Measurements from ENCODE around the gene L3MBTL4. TPM values are rescaled to one million over a fixed set of nuclear protein-coding genes. Genes with fewer than 3 reads are reported as not detected.
"Not testable (repeated sequence)": the region's sequence is repeated elsewhere in the genome, so short reads cannot be mapped to it uniquely, and the experiment has no call there.

Gene L3MBTL4
- total RNA-seq, 1 donor from 2014 or later, result 0.70 TPM

GRCh38 chr18:6211174-6211504 is 203.6 kb downstream of the L3MBTL4 start:
- intact Hi-C loops (cut with DNase I), result no loop called here
- no peak for DNase-seq (ENCODE audit: low spot score)

DNA sequence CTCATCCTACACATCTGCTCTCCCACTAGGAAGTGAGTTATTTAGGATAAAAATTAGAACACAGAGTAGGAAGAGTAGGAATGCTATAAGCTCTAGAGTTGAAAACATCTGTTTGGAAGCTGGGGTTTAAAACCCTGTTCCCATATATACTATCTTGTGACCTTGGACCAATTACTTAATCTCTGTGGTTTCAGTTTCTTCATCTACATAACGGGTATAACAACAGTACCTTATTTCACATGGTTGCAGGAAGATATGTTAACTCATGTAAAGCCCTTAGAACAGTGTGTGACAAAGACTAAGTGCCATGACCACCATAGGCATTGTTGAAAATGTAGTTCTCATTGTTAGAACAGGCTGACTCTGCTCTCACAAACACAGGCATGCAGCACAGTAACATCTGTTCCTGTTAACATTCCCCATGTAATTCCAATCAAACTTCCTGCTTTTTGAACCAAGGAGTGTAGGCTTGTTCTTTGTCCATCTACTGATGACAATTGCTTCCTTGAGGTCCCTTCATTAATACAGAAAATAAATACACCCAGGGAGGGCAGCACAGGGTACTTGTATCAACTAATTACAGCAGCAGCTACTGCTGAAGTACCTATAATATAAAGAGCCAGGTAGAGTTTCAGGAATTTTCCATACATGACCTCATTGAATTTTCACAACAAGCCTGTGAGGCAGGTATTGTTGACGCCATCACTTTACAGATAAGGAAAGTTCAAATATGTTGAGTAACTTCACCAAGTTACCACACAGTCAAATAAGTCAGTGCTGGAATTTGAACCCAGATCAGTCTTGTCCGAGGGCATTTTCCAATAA is 204.2 kb downstream of the L3MBTL4 start:
- no peak for DNase-seq (ENCODE audit: low spot score)
- intact Hi-C loops (cut with DNase I), result no loop called here

DNA sequence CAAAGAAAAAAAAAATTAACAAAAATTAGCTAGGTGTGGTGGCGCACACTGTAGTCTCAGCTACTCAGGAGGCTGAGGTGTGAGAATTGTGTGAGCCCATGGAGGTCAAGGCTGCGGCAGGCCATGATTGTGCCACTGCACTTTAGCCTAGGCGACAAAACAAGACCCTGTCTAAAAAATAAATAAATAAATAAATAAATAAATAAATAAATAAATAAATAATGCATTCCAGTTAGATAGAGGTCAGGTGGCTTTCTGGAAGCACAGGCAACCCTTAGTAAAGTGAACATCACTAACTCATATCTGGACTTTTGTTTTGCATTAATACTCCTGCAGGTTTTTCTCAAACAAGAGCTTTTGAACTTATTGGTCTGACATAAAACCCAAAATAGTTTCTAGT is 206.8 kb downstream of the L3MBTL4 start:
- DNase-seq (ENCODE audit: low spot score), result no peak
- intact Hi-C loops (cut with DNase I), result no loop called here

- intact Hi-C loops (cut with DNase I), result no loop called here
- no peak for DNase-seq (ENCODE audit: low spot score)
Measured at GRCh38 chr18:6207116-6207515, 207.6 kb downstream of the L3MBTL4 start.

DNA sequence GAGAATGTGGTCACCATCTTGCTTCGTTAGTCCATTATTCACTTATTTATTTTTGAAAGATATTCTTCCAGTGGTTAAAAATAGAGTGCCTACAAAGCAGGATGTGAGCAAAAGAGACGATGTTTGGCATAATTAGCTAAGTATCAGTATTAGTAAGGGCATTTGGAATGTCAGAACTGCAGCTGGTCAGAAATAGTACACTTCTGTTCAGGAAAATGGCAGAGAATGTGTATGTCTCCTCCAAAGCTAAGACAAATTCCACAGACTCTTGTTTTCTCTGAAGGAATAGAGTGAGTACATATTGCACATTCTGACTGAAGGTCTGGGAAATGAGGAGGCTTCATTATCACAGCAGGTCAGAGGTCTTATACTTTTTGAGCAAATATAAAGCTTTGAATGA is 209.0 kb downstream of the L3MBTL4 start:
- no peak for DNase-seq (ENCODE audit: low spot score)
- intact Hi-C loops (cut with DNase I), result no loop called here

GRCh38 chr18:6204476-6204875 is 210.2 kb downstream of the L3MBTL4 start:
- intact Hi-C loops (cut with DNase I), result no loop called here
- no peak for DNase-seq (ENCODE audit: low spot score)

DNA sequence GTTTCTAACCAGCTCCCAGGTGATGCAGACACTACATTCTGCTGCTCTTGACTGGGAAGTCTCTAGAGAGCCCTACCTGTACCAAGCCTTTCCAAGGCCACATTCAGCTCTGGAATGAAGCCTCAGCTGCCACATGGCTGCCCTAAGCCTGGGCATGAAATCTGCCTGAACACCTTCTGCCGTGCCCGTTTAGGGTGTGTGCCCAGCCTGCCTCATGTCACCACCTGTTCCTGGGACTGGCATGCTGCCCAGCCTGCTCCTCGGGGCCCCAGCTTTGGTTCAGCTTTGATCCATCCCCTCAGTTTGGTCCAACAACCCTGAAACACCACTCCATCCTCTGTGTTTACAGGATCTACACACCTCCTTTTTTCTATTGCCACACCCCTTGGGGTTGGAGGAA is 210.9 kb downstream of the L3MBTL4 start:
- intact Hi-C loops (cut with DNase I), result no loop called here
- DNase-seq (ENCODE audit: low spot score), result no peak

GRCh38 chr18:6202861-6203260 is 211.8 kb downstream of the L3MBTL4 start:
- intact Hi-C loops (cut with DNase I), result no loop called here
- DNase-seq (ENCODE audit: low spot score), result no peak

DNA sequence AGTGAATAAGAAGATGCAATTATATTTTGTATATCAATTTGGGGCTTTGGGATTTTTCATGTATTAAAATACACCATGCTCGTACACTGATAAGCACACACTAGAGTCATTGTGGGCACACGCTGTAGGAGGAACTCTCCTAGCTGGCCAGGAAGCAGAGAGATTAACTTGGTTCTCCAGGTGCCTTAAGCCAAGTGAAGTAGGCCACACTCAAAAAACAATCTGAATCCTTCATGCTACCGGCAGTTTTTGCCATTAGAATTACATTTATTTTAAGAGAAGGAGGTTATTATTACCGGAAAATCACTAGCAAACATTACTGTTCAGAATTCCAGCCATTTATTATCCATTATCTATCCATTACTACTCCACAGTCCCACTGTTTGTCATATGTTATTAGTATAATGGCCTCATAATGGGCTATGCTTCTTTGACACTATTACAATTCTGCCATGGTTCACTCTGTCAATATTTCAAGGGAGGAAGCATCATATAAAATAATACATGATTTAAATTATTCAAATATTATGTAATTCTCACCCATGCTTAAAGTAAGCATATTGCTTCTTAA is 214.4 kb downstream of the L3MBTL4 start:
- DNase-seq (ENCODE audit: low spot score), result no peak
- intact Hi-C loops (cut with DNase I), result no loop called here

GRCh38 chr18:6199777-6200176 is 214.9 kb downstream of the L3MBTL4 start:
- DNase-seq (ENCODE audit: low spot score), result no peak
- intact Hi-C loops (cut with DNase I), result no loop called here

GRCh38 chr18:6198585-6198984 is 216.1 kb downstream of the L3MBTL4 start:
- no peak for DNase-seq (ENCODE audit: low spot score)
- intact Hi-C loops (cut with DNase I), result no loop called here

DNA sequence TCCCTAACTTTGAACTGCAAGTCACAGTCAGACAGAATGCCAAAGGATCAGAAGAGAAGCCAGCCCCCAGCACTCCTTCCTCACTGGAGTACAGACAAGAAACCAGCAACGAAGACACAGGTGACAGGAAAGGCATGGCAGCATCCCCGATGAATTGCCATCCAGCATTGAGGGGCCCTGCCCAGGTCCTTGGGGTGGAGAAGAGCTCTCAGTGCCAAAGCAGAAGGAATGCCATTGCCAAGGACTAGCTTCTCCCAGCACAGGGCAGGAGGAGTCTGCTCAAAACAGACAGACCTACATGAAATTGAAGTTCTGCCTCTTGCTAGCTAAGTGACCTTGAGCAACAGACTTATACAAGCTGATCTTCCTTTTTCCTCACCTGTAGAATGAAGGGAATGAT is 220.1 kb downstream of the L3MBTL4 start:
- intact Hi-C loops (cut with DNase I), result no loop called here
- DNase-seq (ENCODE audit: low spot score), result no peak

GRCh38 chr18:6185782-6186181 is 228.9 kb downstream of the L3MBTL4 start:
- intact Hi-C loops (cut with DNase I); DNase-seq (ENCODE audit: low spot score): not testable (repeated sequence)

DNA sequence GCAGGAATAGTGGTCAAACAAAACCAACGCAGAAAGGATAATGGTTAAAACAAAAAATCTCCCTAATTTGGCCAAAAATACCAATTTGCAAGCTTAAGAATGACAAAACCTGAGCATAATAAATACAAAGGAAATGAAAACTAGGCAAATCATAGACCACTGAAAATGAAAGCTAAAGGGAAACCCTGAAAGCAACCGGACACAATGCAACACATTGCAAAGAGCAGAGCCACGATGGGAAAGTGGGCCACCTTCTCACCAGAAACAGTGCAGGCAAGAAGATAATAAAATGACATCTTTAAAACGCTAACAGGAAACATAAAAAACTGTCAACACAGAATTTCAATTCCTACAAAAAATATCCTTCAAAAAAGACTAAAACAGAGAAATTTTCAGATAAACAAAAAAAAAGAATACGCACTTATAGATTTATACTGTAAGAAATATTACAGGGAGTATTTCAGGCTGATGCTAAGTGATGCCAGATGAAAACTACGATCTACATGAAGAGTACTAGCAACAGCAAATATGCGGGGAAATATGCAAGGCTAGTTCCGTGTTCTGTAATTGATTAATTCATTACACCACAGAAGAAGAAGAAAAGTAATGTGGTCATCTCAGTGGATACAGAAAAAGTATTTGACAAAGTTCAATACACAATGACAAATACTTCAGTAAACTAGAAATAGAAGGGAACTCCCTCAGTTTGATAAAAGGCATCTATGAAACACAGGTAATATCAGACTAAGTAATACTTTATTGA is 239.5 kb downstream of the L3MBTL4 start:
- intact Hi-C loops (cut with DNase I), result no loop called here
- DNase-seq (ENCODE audit: low spot score), result no peak

- DNase-seq (ENCODE audit: low spot score), result no peak
- intact Hi-C loops (cut with DNase I), result no loop called here
Measured at GRCh38 chr18:6170604-6171003, 244.1 kb downstream of the L3MBTL4 start.

DNA sequence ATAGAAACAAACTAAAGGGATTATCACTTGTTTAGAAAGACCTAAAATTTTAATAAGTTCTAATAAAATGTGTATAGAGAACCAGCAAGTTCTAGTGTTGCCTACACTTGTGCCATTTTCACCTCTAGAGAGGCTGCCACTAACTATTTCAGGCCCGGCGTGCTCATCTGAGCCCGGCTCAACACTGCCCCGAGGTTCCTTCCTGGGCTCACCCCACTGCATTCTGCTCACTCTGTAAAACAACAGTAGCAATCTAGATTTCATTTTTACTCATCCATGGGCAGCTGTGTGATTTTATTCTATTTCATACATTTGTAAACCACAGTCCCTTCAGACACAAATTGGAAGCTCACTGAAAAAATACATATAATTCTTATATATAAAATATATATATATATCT is 253.2 kb downstream of the L3MBTL4 start:
- no peak for DNase-seq (ENCODE audit: low spot score)
- intact Hi-C loops (cut with DNase I), result no loop called here

DNA sequence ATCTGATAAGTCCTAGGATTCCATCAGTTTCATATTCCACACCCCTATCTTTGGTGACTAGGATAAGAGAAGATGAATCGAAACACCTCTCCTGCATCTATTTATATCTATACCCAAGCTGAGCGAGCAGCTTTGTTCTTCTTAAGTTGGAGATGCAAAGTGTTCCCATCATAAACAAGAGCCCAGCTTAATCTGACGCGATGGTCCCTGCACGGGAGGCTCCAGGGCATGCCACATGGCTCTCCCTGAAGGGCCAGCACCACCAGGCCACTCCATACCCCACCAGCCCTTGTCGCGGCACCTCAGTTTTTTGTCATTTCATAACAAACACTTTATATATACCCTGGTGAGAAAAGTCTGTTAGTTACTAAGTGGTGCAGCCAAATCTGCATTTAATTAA is 255.3 kb downstream of the L3MBTL4 start:
- intact Hi-C loops (cut with DNase I), result no loop called here
- no peak for DNase-seq (ENCODE audit: low spot score)

- intact Hi-C loops (cut with DNase I), result no loop called here
- no peak for DNase-seq (ENCODE audit: low spot score)
Measured at GRCh38 chr18:6158958-6159357, 255.8 kb downstream of the L3MBTL4 start.

- no peak for DNase-seq (ENCODE audit: low spot score)
- intact Hi-C loops (cut with DNase I), result no loop called here
Measured at GRCh38 chr18:6156446-6156845, 258.3 kb downstream of the L3MBTL4 start.

GRCh38 chr18:6155707-6156106 is 259.0 kb downstream of the L3MBTL4 start:
- no peak for DNase-seq (ENCODE audit: low spot score)
- intact Hi-C loops (cut with DNase I), result no loop called here

DNA sequence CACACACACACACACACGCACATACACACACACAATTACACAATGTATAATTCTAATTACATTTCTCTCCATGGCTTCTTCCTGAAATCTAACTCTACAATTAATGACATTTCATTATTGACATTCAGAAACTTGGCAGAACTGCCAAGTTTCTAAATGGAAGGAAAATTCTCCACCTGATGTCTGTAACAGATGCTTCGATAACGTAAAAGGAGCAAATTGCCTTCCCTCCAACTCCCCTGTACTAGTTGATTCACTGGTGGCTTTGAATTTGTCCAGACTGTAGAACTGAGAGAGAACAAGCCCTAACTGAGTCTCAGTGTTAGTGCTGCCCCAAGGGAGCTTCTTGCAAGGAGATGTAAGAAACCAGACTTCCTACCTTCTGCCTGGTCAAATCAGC is 264.3 kb downstream of the L3MBTL4 start:
- no peak for DNase-seq (ENCODE audit: low spot score)
- intact Hi-C loops (cut with DNase I), result no loop called here
